Dermis blood vessel endothelial cell (primary cell): ENCODE results near the gene FAM168A. TPM values are rescaled to one million over a fixed set of nuclear protein-coding genes. Genes with fewer than 3 reads are reported as not detected.

Experiments
- DNase-seq: peaks from one replicate; pipeline ENCODE4 v3.0.0; 2010
- total RNA-seq: library from RNA; depleted of rRNA; stranded (reverse); fragments of >200 nt; gene quantifications from 2 replicates; pipeline ENCODE4 v1.2.3, GENCODE V29; 2014

Gene FAM168A, protein sequence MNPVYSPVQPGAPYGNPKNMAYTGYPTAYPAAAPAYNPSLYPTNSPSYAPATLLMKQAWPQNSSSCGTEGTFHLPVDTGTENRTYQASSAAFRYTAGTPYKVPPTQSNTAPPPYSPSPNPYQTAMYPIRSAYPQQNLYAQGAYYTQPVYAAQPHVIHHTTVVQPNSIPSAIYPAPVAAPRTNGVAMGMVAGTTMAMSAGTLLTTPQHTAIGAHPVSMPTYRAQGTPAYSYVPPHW
- total RNA-seq: 12.1 and 20.2 TPM in 2 replicates

DNA sequence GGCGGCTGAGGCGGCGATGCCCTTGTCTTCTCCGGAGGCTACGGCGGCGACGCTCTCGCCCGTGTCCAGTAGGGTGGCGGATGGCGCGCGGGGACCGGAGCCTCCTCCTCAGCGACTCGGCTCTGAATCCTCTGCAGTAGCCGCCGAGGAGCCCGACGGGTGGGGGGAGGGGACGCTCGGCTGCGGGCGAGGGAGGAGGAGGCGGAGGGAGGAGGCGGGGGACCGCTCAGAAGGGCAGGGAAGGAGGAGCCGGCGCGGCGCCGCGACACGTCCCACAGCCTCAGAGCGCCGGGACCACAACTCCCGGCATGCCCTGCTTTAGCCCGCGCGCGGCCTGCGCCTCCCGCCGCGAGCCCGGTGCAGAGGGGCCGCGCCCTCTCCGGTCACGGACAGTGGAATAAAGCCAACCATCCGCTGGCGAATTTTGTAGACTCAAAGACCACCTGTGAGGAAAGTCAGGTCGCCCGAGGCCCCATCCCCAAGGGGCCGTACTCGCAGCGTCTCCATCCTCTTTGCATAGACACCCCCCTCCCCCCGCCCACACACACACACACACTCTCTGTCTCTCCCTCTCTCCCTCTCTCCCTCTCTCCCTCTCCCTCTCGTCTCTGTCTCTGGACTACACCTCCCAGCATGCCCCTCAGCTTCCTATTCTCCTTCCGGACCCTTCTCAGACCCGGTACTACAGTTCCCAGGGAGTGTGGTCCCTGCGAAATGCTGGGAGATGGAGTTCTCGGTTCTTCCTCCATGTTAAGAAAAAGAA, at the start of gene FAM168A:
Gene FAM168A (minus strand): TSS at position 157 of the 763 bp plus-strand sequence. CDS start 129,638 bp downstream, outside the sequence.
- DNase-seq: peak; percentile 96

- peak; percentile 87 for DNase-seq
Observed at GRCh38 chr11:73647459-73648100, 49.7 kb upstream of the FAM168A start.

GRCh38 chr11:73645972-73646631, 48.2 kb upstream of the FAM168A start, which contains the start of gene PLEKHB1:
Gene PLEKHB1 (plus strand): TSS chr11:73646581. CDS start chr11:73646609, 28 bp downstream.
- no peak for DNase-seq

GRCh38 chr11:73645121-73645969, 47.4 kb upstream of the FAM168A start:
- no peak for DNase-seq

DNA sequence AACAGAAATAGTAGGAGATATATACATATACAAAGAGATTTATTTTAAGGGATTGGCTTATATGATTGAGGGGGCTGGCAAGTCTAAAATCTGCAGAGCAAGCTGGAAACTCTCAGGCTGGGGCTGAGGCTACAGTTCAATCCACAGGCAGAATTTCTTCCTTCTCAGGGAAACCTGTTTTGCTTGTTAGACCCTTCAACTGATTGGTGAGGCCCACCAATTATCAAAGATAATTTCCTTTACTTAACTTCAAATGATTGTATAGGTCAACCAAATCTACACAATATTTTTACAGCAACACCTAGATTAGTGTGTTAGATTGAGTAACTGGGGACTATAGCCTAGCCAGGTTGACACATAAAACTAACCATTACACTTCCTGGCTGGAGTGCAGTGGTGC, 43.8 kb upstream of the FAM168A start:
- no peak for DNase-seq

DNA sequence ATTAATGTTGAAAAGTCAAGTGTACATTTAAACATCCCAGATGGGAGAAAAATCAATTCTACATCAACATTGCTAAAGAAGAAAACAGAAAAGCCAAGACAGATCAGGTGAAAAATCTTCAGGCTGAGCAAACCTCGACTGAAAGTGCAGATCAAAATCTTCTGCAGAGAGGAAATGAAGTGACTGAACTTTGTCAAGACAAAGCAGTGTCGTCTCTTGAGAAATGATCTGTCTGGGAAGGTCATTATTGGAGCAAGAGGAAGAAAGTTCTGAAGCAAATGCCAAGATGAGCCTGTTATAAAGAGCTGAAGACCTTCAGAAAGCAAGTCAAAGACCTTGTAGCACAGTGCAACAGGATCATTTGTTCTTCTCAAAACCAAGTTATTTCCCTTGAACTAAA, 42.7 kb upstream of the FAM168A start:
- DNase-seq: no peak

DNA sequence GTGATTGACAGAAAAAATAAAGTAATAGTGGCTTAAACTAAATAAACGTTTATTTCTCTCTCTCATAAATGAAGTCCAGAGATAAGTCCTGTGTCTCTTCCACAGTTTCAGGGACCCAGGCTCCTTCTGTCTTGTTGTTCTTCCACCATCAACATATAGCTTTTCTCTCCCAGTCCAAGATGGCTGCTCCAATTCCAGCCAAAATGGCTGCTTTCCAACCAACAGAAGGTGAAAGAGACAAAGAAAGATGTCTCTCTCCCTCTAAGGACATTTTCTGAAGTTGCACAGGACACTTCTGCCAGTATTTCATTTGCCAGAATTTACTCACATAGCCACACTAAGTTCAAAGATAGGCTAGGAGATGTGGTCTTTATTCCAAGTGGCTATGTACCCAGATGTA, 39.1 kb upstream of the FAM168A start:
- DNase-seq: no peak

- DNase-seq: no peak
Observed at GRCh38 chr11:73636249-73636648, 38.3 kb upstream of the FAM168A start.

GRCh38 chr11:73635721-73636120, 37.8 kb upstream of the FAM168A start:
- DNase-seq: no peak

- no peak for DNase-seq
Observed at GRCh38 chr11:73633999-73634398, 36.1 kb upstream of the FAM168A start.

DNA sequence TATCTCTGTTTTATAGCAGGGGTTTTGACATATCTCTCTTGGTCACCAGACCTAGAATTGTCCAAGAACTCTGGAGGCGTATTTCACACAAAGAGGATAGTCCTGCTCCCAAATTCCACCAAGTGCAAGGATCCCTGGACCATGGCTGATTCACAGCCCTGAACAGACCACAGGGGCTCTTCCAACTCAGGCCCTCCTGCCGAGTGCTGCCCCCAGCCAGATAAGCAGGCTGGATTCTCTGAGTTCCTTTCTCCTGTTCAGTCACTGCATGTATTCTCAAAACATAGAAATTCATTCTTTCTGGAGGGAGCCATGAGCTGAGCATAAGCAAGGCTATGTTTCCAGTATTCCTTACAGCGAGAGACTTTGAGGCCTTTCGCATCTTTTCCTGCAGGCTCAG, 35.1 kb upstream of the FAM168A start:
- no peak for DNase-seq

DNA sequence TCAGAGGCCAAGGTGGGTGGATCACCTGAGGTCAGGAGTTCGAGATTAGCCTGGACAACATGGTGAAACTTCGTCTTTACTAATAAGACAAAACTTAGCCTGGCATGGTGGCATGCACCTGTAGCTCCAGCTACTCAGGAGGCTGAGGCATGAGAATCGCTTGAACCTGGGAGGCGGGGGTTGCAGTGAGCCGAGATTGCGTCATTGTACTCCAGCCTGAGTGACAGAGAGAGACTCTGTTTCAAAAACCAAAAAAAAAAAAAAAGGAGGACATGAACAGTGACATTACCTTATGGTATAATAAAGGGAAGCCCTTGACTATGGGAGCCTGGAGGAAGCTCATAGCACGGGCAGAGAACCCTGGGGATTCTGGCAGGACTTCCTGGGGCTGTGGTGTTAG, 32.0 kb upstream of the FAM168A start:
- no peak for DNase-seq

GRCh38 chr11:73625696-73626318, 27.9 kb upstream of the FAM168A start:
- peak; percentile 85 for DNase-seq

DNA sequence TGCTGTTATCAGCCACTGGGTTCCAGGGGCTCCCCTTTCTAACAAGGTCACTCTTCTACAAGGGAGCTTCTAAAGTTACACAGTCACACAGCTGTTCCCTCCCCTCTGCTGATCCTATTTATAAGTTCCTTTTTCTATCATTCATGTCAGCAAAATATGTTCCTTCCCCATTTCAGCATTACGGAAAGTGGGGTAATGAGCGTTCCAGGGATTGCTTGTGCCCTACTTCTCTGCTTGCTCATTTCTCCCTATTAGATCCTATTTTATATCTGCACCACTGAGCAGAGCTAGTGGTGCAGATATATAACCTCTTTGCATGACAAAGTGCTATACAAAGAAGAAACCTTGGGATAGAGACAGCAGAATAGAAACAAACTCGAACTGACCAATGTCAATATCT, 25.8 kb upstream of the FAM168A start:
- no peak for DNase-seq

GRCh38 chr11:73622926-73623593, 25.1 kb upstream of the FAM168A start:
- no peak for DNase-seq

GRCh38 chr11:73614591-73614990, 16.7 kb upstream of the FAM168A start:
- no peak for DNase-seq

GRCh38 chr11:73612601-73613140, 14.8 kb upstream of the FAM168A start:
- no peak for DNase-seq

DNA sequence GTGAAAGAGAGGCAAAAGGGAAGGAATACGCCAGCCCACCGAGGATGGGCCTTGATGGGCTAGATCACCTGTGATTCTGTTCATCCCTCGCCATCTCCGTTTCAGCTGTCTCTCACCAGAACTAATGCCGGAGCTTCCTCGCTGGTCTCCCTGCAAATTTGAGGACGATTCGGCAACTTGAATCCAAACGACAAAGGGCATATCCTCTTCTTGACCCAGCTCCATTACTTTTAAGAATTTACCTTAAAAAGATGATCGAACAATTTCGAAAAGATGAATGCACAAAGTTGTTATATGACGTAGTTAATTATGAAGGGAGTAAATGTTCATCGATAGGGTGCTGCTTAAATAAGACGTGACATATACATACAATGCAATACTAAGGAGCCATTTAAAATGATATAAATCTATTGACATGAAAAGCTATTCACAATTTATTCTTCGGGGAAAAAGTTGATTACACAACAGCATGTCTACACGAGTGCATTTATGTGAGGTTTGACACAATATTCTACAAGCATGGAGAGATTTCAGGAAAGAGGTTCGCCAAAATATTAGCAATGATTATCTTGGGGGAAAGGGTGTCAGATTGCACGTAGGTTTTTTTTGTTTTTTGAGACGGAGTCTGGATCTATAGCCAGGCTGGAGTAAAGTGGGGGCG, 937 bp upstream of the FAM168A start:
- no peak for DNase-seq

GRCh38 chr11:73597336-73597955, 466 bp downstream of the FAM168A start:
- peak; percentile 4 for DNase-seq

DNA sequence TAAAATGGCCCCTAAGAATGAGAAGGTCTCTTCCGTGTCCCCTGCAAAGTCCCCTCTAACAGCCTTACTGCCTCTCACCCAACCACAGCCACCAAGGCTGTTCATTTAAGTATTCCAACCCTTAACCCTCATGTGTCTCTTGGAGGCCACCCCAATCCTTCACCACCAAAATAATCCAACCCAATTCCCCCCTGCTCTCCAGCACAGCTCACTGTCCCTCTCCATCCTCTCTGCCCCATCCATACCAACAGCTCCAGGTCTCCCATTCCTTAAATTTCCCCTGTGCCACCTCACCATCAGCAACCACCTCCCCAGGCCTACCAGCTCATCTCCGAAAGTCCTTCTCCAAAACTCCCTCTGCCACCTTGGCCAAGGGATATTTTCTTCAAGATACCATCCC, 1.4 kb downstream of the FAM168A start:
- no peak for DNase-seq
